ENCODE data around the gene KIAA0040. TPM values are rescaled to one million over a fixed set of nuclear protein-coding genes. Genes with fewer than 3 reads are reported as not detected.

The KIAA0040 gene
- total RNA-seq, 1 experiment from 2014 or later, result 32.4 TPM

DNA sequence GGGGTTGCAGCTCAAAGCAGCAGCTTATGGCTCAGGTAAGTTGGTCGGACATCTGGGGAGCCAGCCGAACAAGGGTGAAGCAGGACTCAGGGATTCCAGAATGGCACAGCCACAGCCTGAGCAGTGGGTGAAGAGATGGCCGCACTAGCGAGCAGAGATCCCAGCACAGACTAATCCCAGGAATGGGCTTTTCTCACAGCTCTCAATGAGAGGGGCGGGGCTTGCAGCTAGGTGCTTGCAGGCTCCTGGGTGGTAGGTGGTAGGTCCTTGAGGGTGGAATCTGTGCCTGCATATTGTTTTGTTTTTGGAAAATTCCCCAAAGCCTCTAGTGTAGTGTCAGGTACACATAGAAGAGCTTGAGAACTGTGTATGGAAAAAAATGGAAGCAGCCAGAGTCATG is 9.0 kb downstream of the KIAA0040 start:
- Histone ChIP-seq H3K27me3 (ENCODE audit: insufficient read depth, low read length) (no peaks in the 10 kb centered on the region), H3K36me3 (ENCODE audit: control insufficient read depth in 1 of 2, insufficient read depth in 2 of 2, low read length in 2 of 2) (no peaks in the 10 kb centered on the region), H3K9ac (ENCODE audit: low read length) (no peak overlapping the region), H3K4me1 (ENCODE audit: control insufficient read depth in 1 of 2, insufficient read depth in 2 of 2, low read length in 2 of 2) (peaks cover 2 to 7% of the 10 kb centered on the region in 2 experiments; a peak in 1 of 4 replicates), H3K27ac (ENCODE audit: low read depth, low read length) (no peak overlapping the region), H2AFZ (ENCODE audit: low read depth, low read length, poor library complexity, severe bottlenecking) (no peak overlapping the region), H3K9me3 (ENCODE audit: control insufficient read depth in 1 of 2, insufficient read depth in 1 of 2, low read depth in 1 of 2, low read length in 2 of 2) (no peaks in the 10 kb centered on the region), H4K20me1 (ENCODE audit: insufficient read depth) (no peaks in the 10 kb centered on the region), H3K79me2 (ENCODE audit: insufficient read depth, low read length) (peaks cover 11% of the 10 kb centered on the region; the same call in 1 of the 2 replicates), H3K9me2 (ENCODE audit: insufficient read depth) (no peaks in the 10 kb centered on the region), H3K4me2 (ENCODE audit: low read length) (no peak overlapping the region), H3K4me3 (replicated peaks in 1 of 2; ENCODE audit: low read depth in 1 of 2, low read length in 2 of 2) (no peak overlapping the region)
- BruUV-seq (replicated peaks), result no TSS peak
- TF ChIP-seq, protein P1, sequence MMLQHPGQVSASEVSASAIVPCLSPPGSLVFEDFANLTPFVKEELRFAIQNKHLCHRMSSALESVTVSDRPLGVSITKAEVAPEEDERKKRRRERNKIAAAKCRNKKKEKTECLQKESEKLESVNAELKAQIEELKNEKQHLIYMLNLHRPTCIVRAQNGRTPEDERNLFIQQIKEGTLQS (IDR thresholded peaks at IDR 0.05), result no peak
- TF ChIP-seq EZH2 (IDR thresholded peaks at IDR 0.05) (no peak), ZFX (IDR thresholded peaks at IDR 0.05) (no peak), SIN3A (IDR thresholded peaks at IDR 0.05; ENCODE audit: low read depth) (no peak)
- ATAC-seq (no peak), DNase-seq (ENCODE audit: low read depth, low spot score) (no peak)
- RAD21 ChIA-PET (ENCODE audit: low non-redundant PET in 1 of 2, low total read pairs in 2 of 2, uncharacterized antibody in 2 of 2, unreplicated experiment in 2 of 2), result no interaction called here
- intact Hi-C loops (cut with micrococcal nuclease), result no loop called here
- CTCF ChIA-PET, result no interaction called here
- POLR2A ChIA-PET, result interaction anchor here (1.1 to 1.4 kb wide), 3 partner anchors 8 to 14 kb away, joined by 4 to 5 read pairs (median 5); no protein-coding TSS in a partner anchor

DNA sequence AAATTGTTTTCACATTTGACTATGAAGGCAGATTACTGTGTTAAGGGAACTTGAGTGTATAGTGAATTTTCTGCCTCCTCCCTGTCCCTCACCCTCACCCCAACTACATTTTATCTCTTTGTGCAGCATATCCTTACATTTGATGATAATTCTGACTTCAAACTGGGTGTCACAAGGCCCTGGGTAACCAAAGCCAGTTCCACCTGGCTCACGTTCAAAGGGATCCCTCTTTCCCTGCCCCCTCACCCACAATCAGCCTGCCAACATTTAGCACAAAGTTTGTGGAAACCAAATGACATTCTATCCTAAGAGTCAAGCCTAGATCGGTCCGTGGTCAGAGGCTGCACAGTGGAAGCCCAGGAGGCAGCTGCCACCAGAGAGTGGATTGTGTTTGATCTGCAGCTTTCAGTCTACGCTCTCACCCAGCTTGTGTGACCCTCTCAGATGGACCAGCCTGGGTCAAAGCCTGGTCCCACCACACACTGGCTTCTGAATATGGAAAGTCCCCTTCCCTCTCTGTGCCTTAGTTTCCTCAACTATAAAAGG is 10.3 kb downstream of the KIAA0040 start:
- ChIA-PET CTCF (no interaction called here), POLR2A (interaction anchor here (1.3 kb wide), 1 partner anchor 13 kb away, joined by 4 read pairs; no protein-coding TSS in a partner anchor), RAD21 (ENCODE audit: low non-redundant PET in 1 of 2, low total read pairs in 2 of 2, uncharacterized antibody in 2 of 2, unreplicated experiment in 2 of 2) (no interaction called here)
- Histone ChIP-seq H4K20me1 (ENCODE audit: insufficient read depth) (no peaks in the 10 kb centered on the region), H2AFZ (ENCODE audit: low read depth, low read length, poor library complexity, severe bottlenecking) (no peak overlapping the region), H3K4me1 (ENCODE audit: control insufficient read depth in 1 of 2, insufficient read depth in 2 of 2, low read length in 2 of 2) (peaks cover 6 to 16% of the 10 kb centered on the region in 2 experiments; a peak in 2 of 4 replicates), H3K27me3 (ENCODE audit: insufficient read depth, low read length) (no peaks in the 10 kb centered on the region), H3K4me3 (replicated peaks in 1 of 2; ENCODE audit: low read depth in 1 of 2, low read length in 2 of 2) (no peak overlapping the region), H3K9ac (ENCODE audit: low read length) (no peak overlapping the region), H3K36me3 (ENCODE audit: control insufficient read depth in 1 of 2, insufficient read depth in 2 of 2, low read length in 2 of 2) (no peaks in the 10 kb centered on the region), H3K79me2 (ENCODE audit: insufficient read depth, low read length) (peaks cover 8% of the 10 kb centered on the region; the same call in 1 of the 2 replicates), H3K9me3 (ENCODE audit: control insufficient read depth in 1 of 2, insufficient read depth in 1 of 2, low read depth in 1 of 2, low read length in 2 of 2) (no peaks in the 10 kb centered on the region), H3K4me2 (ENCODE audit: low read length) (no peak overlapping the region), H3K9me2 (ENCODE audit: insufficient read depth) (no peaks in the 10 kb centered on the region), H3K27ac (ENCODE audit: low read depth, low read length) (no peak overlapping the region)
- no peak for ATAC-seq
- TF ChIP-seq EZH2 (IDR thresholded peaks at IDR 0.05), result no peak
- DNase-seq (ENCODE audit: low read depth, low spot score), result no peak
- intact Hi-C loops (cut with micrococcal nuclease), result no loop called here
- BruUV-seq (replicated peaks), result no TSS peak

Measured in HCT116 (cell line).